H9 (cell line): ENCODE measurements around the gene POLR2L. TPM values are rescaled to one million over a fixed set of nuclear protein-coding genes. Genes with fewer than 3 reads are reported as not detected.

ENCODE experiments used
- DNase-seq: peaks from one replicate; pipeline ENCODE4 v3.0.0-alpha.2; 2017
- H2AFZ ChIP-seq: one replicate; pipeline ENCODE4 v1.6.1; 2013; ENCODE audit warnings: mild to moderate bottlenecking, low read length, control low read depth, moderate library complexity
- H2AK5ac ChIP-seq: 2 replicates; pipeline ENCODE4 v1.6.1; 2013; ENCODE audit warnings: low read length, control low read depth, mixed read lengths; ENCODE audit not compliant: insufficient read length
- H2BK120ac ChIP-seq: one replicate; pipeline ENCODE4 v1.6.1; 2013; ENCODE audit warnings: low read depth, mild to moderate bottlenecking, low read length, control low read depth, inconsistent platforms; ENCODE audit not compliant: poor library complexity, severe bottlenecking
- H2BK12ac ChIP-seq: 2 replicates; pipeline ENCODE4 v1.6.1; 2013; ENCODE audit warnings: low read length, control low read depth, mixed read lengths, low read depth; ENCODE audit not compliant: insufficient read length
- H2BK15ac ChIP-seq: 2 replicates; pipeline ENCODE4 v1.6.1; 2013; ENCODE audit warnings: low read depth, low read length, control low read depth
- H2BK20ac ChIP-seq: one replicate; pipeline ENCODE4 v1.6.1; 2013; ENCODE audit warnings: low read depth, mild to moderate bottlenecking, low read length, control low read depth, inconsistent platforms; ENCODE audit not compliant: poor library complexity, severe bottlenecking
- H2BK5ac ChIP-seq: 2 replicates; pipeline ENCODE4 v1.6.1; 2013; ENCODE audit warnings: low read length, control low read depth, mixed read lengths; ENCODE audit not compliant: insufficient read length
- H3K14ac ChIP-seq: 2 replicates; pipeline ENCODE4 v1.6.1; 2013; ENCODE audit warnings: low read length, control low read depth; ENCODE audit not compliant: insufficient read depth
- H3K18ac ChIP-seq: 2 replicates; pipeline ENCODE4 v1.6.1; 2013; ENCODE audit warnings: low read depth, mild to moderate bottlenecking, mixed read lengths, low read length, control low read depth; ENCODE audit not compliant: insufficient read length
- H3K23ac ChIP-seq: 2 replicates; pipeline ENCODE4 v1.6.1; 2013; ENCODE audit warnings: low read length, control low read depth, mixed read lengths, low read depth; ENCODE audit not compliant: insufficient read length
- H3K23me2 ChIP-seq: 2 replicates; pipeline ENCODE4 v1.6.1; 2013; ENCODE audit warnings: low read depth, mild to moderate bottlenecking, mixed read lengths, low read length, control low read depth; ENCODE audit not compliant: insufficient read length, poor library complexity, severe bottlenecking
- H3K27ac ChIP-seq: 2 replicates; pipeline ENCODE4 v1.5.1; 2013; ENCODE audit warnings: low read length, control low read depth, mixed read lengths, low read depth; ENCODE audit not compliant: insufficient read length
- H3K27me3 ChIP-seq: 2 replicates; pipeline ENCODE4 v1.6.1; 2013; ENCODE audit warnings: low read length, control low read depth, inconsistent platforms; ENCODE audit not compliant: insufficient read depth
- H3K4ac ChIP-seq: 2 replicates; pipeline ENCODE4 v1.6.1; 2013; ENCODE audit warnings: low read depth, mild to moderate bottlenecking, control low read depth, inconsistent platforms, low read length, moderate library complexity
- H3K4me1 ChIP-seq: 2 replicates; pipeline ENCODE4 v1.6.1; 2013; ENCODE audit warnings: low read length, control low read depth, inconsistent platforms; ENCODE audit not compliant: insufficient read depth
- H3K4me2 ChIP-seq: 2 replicates; pipeline ENCODE4 v1.6.1; 2013; ENCODE audit warnings: low read length, control low read depth, mixed read lengths; ENCODE audit not compliant: insufficient read length, insufficient read depth
- H3K56ac ChIP-seq: 2 replicates; pipeline ENCODE4 v1.6.1; 2013; ENCODE audit warnings: low read depth, mild to moderate bottlenecking, mixed read lengths, low read length, control low read depth; ENCODE audit not compliant: insufficient read length
- H3K79me1 ChIP-seq: 2 replicates; pipeline ENCODE4 v1.6.1; 2013; ENCODE audit warnings: low read depth, mild to moderate bottlenecking, moderate library complexity, low read length, control low read depth, inconsistent platforms; ENCODE audit not compliant: insufficient read depth, poor library complexity, severe bottlenecking
- H3K79me2 ChIP-seq: 2 replicates; pipeline ENCODE4 v1.6.1; 2013; ENCODE audit warnings: low read length, control low read depth, inconsistent platforms; ENCODE audit not compliant: insufficient read depth
- H3K9ac ChIP-seq: 2 replicates; pipeline ENCODE4 v1.6.1; 2013; ENCODE audit warnings: low read length, control low read depth, mixed read lengths; ENCODE audit not compliant: insufficient read length; ENCODE audit errors: extremely low read depth
- H3K9me3 ChIP-seq: one replicate; pipeline ENCODE4 v1.6.1; 2013; ENCODE audit warnings: low read depth, low read length, inconsistent platforms; ENCODE audit not compliant: control insufficient read depth
- H3T11ph ChIP-seq: one replicate; pipeline ENCODE4 v1.6.1; 2013; ENCODE audit warnings: mild to moderate bottlenecking, low read length, control low read depth, inconsistent platforms
- H4K20me1 ChIP-seq: one replicate; pipeline ENCODE4 v1.6.1; 2013; ENCODE audit not compliant: control insufficient read depth, insufficient read length, insufficient read depth
- H4K5ac ChIP-seq: 2 replicates; pipeline ENCODE4 v1.6.1; 2013; ENCODE audit warnings: low read depth, mild to moderate bottlenecking, mixed read lengths, low read length, control low read depth; ENCODE audit not compliant: insufficient read length
- H4K8ac ChIP-seq: replicated peaks from 2 replicates; pipeline ENCODE4 v1.6.1; 2013; ENCODE audit warnings: low read length, control low read depth, mixed read lengths, low read depth; ENCODE audit not compliant: insufficient read length
- H4K91ac ChIP-seq: 2 replicates; pipeline ENCODE4 v1.6.1; 2013; ENCODE audit warnings: low read depth, mild to moderate bottlenecking, moderate library complexity, mixed read lengths, low read length, control low read depth; ENCODE audit not compliant: insufficient read length
- H3K27ac Mint-ChIP-seq, 3 experiments: 2 replicates in 2 of 3; 3 replicates in 1 of 3; pipeline ENCODE4 v1.8.0; 2020 to 2021; ENCODE audit warnings: mixed read lengths in 3 of 3, mild to moderate bottlenecking in 1 of 3, moderate library complexity in 1 of 3
- H3K27me3 Mint-ChIP-seq: 2 replicates; pipeline ENCODE4 v1.8.0; 2021; ENCODE audit warnings: low read depth, mild to moderate bottlenecking, moderate library complexity, mixed read lengths
- H3K36me3 Mint-ChIP-seq, 3 experiments: 2 replicates in 2 of 3; 3 replicates in 1 of 3; pipeline ENCODE4 v1.8.0; 2020 to 2021; ENCODE audit warnings: low read depth in 3 of 3, mixed read lengths in 3 of 3; ENCODE audit not compliant: insufficient read depth in 1 of 3
- H3K4me1 Mint-ChIP-seq, 2 experiments: 2 replicates each; pipeline ENCODE4 v1.8.0; 2020; ENCODE audit warnings: mixed read lengths in 2 of 2
- H3K4me3 Mint-ChIP-seq, 2 experiments: 2 replicates in 1 of 2; 3 replicates in 1 of 2; pipeline ENCODE4 v1.8.0; 2020 to 2021; ENCODE audit warnings: mild to moderate bottlenecking in 2 of 2, mixed read lengths in 2 of 2, moderate library complexity in 1 of 2
- H3K9me3 Mint-ChIP-seq, 2 experiments: 2 replicates in 1 of 2; 3 replicates in 1 of 2; pipeline ENCODE4 v1.8.0; 2020; ENCODE audit warnings: mild to moderate bottlenecking in 2 of 2, mixed read lengths in 2 of 2, moderate library complexity in 1 of 2
- WGBS: extraction: QIAGEN DNeasy Blood & Tissue Kit; methylation state at CpG from one replicate; pipeline ENCODE4 v1.1.7; 2013; ENCODE audit warnings: missing lambda C conversion rate, low lambda C conversion rate, mixed read lengths; ENCODE audit not compliant: insufficient read length; ENCODE audit errors: extremely low coverage; 5-methylcytosine and 5-hydroxymethylcytosine counted together
- total RNA-seq: library from RNA; stranded (reverse); gene quantifications from 2 replicates; pipeline ENCODE4 v1.2.1, GENCODE V29; 2021
- TF ChIP-seq, protein P1 (sequence below): fragments of 200-600 bp; sonication (generic); conservative IDR thresholded peaks from 3 replicates; pipeline ENCODE4 v1.8.0; 2021; ENCODE audit warnings: antibody characterized with exemption, mild to moderate bottlenecking

The POLR2L gene
- total RNA-seq, 1 experiment from 2014 or later: 135 TPM

DNA sequence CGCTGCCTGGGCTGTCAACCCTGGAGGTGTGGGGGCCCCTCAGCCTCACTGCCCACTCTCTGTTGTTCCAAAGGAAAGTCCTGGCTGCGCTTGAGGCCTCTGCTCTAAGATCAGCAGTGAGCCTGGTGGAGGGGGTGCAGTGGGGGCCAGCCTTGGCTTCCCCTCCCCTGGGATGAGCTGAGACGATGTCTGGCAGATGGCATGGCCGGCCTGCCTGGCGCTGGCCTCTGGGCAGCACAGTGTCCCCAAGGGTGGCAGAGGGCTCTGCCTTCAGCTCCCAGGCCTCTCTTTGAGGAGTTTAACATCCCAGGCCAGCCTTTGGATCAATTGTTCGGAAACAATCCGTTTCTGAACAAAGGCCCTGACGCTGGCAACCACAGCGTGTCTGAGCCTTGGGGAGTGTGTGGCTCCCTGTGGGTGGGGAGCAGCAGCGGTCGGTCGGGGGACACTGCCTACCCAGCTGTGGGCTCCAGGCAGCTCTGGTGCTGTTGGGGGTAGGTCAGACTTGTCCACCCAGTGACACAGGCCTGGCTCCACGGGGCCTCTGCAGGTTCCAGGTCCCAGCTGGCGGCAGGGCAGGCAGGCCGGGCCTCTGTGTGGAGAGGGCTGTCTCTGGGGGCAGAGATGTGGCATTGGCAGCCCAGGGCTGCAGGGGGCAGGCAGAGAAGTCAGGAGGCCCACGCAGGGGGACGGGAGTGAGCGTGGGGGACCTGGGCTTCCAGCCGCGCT lies 12.4 kb upstream of the POLR2L start:
- Histone ChIP-seq H2AK5ac (no peak overlapping the region), H2BK5ac (no peak overlapping the region), H3K56ac (no peak overlapping the region), H3K9me3 (no peaks in the 10 kb centered on the region), H3K79me1 (no peaks in the 10 kb centered on the region), H4K8ac (no peak overlapping the region), H4K20me1 (no peaks in the 10 kb centered on the region), H3K18ac (no peak overlapping the region), H3K9ac (no peak overlapping the region), H3K4ac (no peak overlapping the region), H3K23ac (no peak overlapping the region), H3K23me2 (peaks cover 9% of the 10 kb centered on the region), H2BK120ac (no peak overlapping the region), H3K4me1 (no peaks in the 10 kb centered on the region), H4K91ac (no peak overlapping the region), H2BK12ac (no peak overlapping the region), H3K27me3 (no peaks in the 10 kb centered on the region), H2BK20ac (no peak overlapping the region), H3K79me2 (no peaks in the 10 kb centered on the region), H3K27ac (no peak overlapping the region), H3T11ph (no peak overlapping the region), H4K5ac (no peak overlapping the region), H2BK15ac (no peak overlapping the region), H2AFZ (no peak overlapping the region), H3K14ac (no peak overlapping the region; the same call in 1 of the 2 replicates), H3K4me2 (no peak overlapping the region)
- no peak for DNase-seq
- H3K27me3 Mint-ChIP-seq: peaks cover 10% of the 10 kb centered on the region
- no peaks in the 10 kb centered on the region for H3K9me3 Mint-ChIP-seq
- H3K36me3 Mint-ChIP-seq: peaks cover 0 to 13% (median 0%) of the 10 kb centered on the region in 3 experiments; a peak in 3 of 7 replicates
- no peak overlapping the region for H3K4me3 Mint-ChIP-seq
- H3K4me1 Mint-ChIP-seq: peaks cover 8 to 57% of the 10 kb centered on the region in 2 experiments
- TF ChIP-seq, protein P1, sequence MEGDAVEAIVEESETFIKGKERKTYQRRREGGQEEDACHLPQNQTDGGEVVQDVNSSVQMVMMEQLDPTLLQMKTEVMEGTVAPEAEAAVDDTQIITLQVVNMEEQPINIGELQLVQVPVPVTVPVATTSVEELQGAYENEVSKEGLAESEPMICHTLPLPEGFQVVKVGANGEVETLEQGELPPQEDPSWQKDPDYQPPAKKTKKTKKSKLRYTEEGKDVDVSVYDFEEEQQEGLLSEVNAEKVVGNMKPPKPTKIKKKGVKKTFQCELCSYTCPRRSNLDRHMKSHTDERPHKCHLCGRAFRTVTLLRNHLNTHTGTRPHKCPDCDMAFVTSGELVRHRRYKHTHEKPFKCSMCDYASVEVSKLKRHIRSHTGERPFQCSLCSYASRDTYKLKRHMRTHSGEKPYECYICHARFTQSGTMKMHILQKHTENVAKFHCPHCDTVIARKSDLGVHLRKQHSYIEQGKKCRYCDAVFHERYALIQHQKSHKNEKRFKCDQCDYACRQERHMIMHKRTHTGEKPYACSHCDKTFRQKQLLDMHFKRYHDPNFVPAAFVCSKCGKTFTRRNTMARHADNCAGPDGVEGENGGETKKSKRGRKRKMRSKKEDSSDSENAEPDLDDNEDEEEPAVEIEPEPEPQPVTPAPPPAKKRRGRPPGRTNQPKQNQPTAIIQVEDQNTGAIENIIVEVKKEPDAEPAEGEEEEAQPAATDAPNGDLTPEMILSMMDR: no peak
- no CpG with 5 or more reads among the region's 20 CpGs for WGBS
- H3K27ac Mint-ChIP-seq: no peak overlapping the region
